Thymus (tissue), 11 donors: Measurements from ENCODE around the gene CENPX. TPM values are rescaled to one million over a fixed set of nuclear protein-coding genes. Genes with fewer than 3 reads are reported as not detected.

ENCODE experiments used
- DNase-seq, 9 donors: peaks; one replicate each; pipeline ENCODE4 v3.0.0-alpha.2; 2013; ENCODE audit warnings: low spot score in 9 of 9, low read depth in 6 of 9, missing footprints in 1 of 9
- H3K27ac ChIP-seq, 2 donors: one replicate each; pipeline ENCODE4 v1.5.1; 2013; ENCODE audit warnings: control low read depth in 1 of 2, low read depth in 1 of 2, low read length in 1 of 2, mild to moderate bottlenecking in 1 of 2, moderate library complexity in 1 of 2
- H3K27me3 ChIP-seq, 2 donors: one replicate each; pipeline ENCODE4 v1.5.1; 2013; ENCODE audit warnings: low read length in 1 of 2; ENCODE audit not compliant: control insufficient read depth in 2 of 2, insufficient read depth in 1 of 2
- H3K36me3 ChIP-seq, 2 donors: one replicate each; pipeline ENCODE4 v1.5.1; 2013; ENCODE audit warnings: low read length in 1 of 2, mild to moderate bottlenecking in 1 of 2, moderate library complexity in 1 of 2; ENCODE audit not compliant: control insufficient read depth in 2 of 2, insufficient read depth in 2 of 2
- H3K4me1 ChIP-seq, 2 donors: one replicate each; pipeline ENCODE4 v1.5.1; 2013; ENCODE audit warnings: low read length in 2 of 2; ENCODE audit not compliant: control insufficient read depth in 2 of 2, insufficient read depth in 2 of 2
- H3K4me3 ChIP-seq, 2 donors: one replicate each; pipeline ENCODE4 v1.5.1; 2013; ENCODE audit warnings: low read length in 2 of 2, control low read depth in 1 of 2, mild to moderate bottlenecking in 1 of 2
- H3K9me3 ChIP-seq, 2 donors: one replicate each; pipeline ENCODE4 v1.5.1; 2013; ENCODE audit warnings: low read length in 1 of 2, mild to moderate bottlenecking in 1 of 2; ENCODE audit not compliant: control insufficient read depth in 2 of 2, insufficient read depth in 1 of 2
- WGBS: extraction: QIAGEN DNeasy Blood & Tissue Kit; methylation state at CpG from one replicate; pipeline ENCODE4 v1.1.7; 2013; 5-methylcytosine and 5-hydroxymethylcytosine counted together
- polyA plus RNA-seq: library from polyadenylated mRNA; stranded (reverse); fragments of 200-250 nt; gene quantifications from one replicate; pipeline ENCODE4 v1.2.3, GENCODE V29; 2013
- total RNA-seq: library from RNA; stranded (reverse); fragments of 120-200 nt; gene quantifications from one replicate; pipeline ENCODE4 v1.2.4, GENCODE V29; 2013
- donor health status: healthy.

The CENPX gene
- total and polyA plus RNA-seq, 2 donors, result 44.5 to 79.7 TPM

DNA sequence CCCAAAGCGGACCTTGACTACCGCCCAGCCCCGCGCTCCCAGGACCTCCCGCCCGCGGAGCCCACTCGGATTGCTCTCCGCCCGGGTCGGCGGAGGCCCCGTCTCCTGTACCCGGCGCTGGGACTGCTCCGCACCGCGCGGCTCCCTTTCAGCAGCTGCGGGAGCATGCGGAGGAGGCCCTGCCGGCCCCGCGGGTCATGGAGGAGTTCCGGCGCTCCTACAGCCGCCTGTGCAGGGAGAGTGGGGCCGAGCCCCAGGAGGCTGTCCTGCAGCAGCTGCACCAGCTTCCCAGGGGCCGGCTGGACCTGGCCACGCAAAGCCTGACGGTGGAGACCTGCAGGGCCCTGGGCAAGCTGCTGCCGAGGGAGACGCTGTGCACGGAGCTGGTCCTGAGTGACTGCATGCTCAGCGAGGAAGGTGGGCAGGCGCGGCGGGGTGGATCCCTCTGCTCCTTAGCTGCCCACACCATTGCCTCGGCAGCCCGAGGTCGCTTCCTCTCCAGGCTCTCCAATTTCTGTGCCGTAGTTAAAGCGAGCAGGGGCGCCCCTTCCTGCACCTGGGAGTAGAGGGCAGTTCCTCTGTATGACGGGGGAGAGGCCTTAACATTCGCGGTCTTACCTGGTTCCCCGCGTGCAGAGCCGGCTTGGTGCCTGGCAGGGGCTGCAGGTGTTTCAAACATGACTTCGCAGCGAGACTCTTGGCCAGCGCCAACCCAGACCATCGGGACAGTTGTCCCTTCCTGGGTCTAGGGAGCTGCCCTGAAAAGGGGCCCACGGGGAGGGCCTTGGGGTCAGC, 966 bp upstream of the CENPX start:
- Histone ChIP-seq H3K36me3 (peaks cover 22 to 23% of the 10 kb centered on the region in 2 donors), H3K4me1 (peaks cover 14 to 35% of the 10 kb centered on the region in 2 donors), H3K27ac (no peak overlapping the region), H3K9me3 (no peaks in the 10 kb centered on the region), H3K27me3 (no peaks in the 10 kb centered on the region), H3K4me3 (peak overlapping the region; percentile 67 to 75)
- WGBS, result 5% methylated on average over 55 of the region's 55 CpGs
- DNase-seq, result peak in 1 of 9 donors; percentile 48

DNA sequence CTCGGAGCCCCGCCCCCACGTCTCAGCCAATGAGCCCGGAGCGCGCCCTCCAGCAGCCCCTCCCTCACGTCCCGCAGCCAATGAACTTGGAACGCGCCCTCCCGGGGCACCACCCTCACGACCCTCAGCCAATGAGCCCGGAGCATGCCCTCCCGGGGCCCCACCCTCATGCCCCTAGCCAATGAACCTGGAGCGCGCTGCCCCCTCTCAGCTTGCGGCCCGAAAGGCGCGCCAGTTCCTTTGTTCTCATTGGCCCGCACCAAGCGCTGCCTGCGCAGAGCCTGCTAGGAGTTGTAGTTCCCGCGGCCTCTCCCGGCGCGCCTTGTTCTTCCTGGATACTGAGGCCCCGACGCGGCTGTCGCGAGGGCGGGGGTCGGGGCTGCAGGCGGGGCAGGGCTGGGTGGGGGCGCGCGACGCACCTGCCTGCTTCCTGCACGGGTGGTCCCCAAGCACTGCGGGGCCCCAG, 336 bp upstream of the CENPX start, which contains the start of gene LRRC45:
LRRC45 (plus strand) TSS at position 325 of the 466 bp plus-strand sequence. CDS start 339 bp downstream, outside the sequence.
- peak within 1 kb of the TSS; percentile 75 to 84 for H3K4me3 ChIP-seq
- no peaks in the 10 kb centered on the region for H3K27me3 ChIP-seq
- H3K36me3 ChIP-seq, result peaks cover 21 to 22% of the 10 kb centered on the region in 2 donors
- H3K4me1 ChIP-seq, result peaks cover 14 to 35% of the 10 kb centered on the region in 2 donors
- H3K9me3 ChIP-seq, result no peaks in the 10 kb centered on the region
- peak; percentile 92 to 100 (median 98) for DNase-seq
- H3K27ac ChIP-seq, result peak within 1 kb of the TSS in 1 of 2 donors; percentile 43
- under 1% methylated on average over 42 of the region's 42 CpGs for WGBS

GRCh38 chr17:82021900-82022309, 773 bp downstream of the CENPX start:
- H3K27me3 ChIP-seq, result no peaks in the 10 kb centered on the region
- H3K4me3 ChIP-seq, result peak overlapping the region; percentile 70 to 84
- peaks cover 0 to 5% of the 10 kb centered on the region in 2 donors for H3K9me3 ChIP-seq
- no peak overlapping the region for H3K27ac ChIP-seq
- 11% methylated on average over 10 of the region's 10 CpGs for WGBS
- peaks cover 15 to 20% of the 10 kb centered on the region in 2 donors for H3K36me3 ChIP-seq
- peaks cover 14 to 35% of the 10 kb centered on the region in 2 donors for H3K4me1 ChIP-seq
- no peak for DNase-seq

DNA sequence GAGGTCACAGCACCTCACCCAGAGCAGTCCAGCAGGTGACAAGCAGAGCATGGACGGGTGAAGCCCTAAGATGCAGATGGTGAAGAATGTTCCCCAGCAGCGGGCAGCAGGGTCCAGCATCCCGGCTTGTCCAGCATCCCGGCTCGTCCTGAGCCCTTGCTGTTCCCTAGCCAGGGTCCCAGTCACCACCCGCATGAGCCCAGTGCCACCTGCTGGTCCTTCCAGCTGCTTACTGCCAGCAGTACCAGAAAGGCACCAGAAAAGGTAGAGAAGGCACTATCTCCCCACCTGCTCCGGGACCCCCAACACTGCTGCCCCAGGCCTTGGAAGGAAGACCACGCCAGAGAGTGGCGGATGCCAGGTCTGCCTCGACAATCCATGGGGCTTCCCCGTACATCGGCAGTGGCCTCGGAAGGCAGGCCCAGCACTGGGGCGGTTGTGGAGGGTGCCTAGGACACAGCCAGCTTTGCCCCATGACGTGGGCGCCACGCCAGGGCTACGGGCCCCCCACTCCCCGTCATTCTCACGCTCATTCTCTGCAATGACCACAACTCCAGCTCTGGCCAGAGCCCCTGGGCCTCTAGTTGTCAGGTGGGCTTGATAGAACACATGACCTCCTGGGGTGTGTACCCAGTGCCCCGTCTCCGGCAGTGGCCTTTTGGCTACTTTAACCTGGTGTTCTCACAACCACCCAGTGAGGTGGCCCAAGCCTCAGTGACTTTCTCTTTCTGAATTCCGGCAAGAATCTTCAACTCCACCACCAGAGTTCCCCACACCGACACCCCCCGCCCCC, 1.4 kb downstream of the CENPX start:
- DNase-seq, result peak in 4 of 9 donors; percentile 37 to 72 (median 58)
- WGBS, result 67% methylated on average over 25 of the region's 25 CpGs
- Histone ChIP-seq H3K36me3 (peaks cover 14 to 20% of the 10 kb centered on the region in 2 donors), H3K4me1 (peaks cover 14 to 35% of the 10 kb centered on the region in 2 donors), H3K27ac (no peak overlapping the region), H3K9me3 (peaks cover 0 to 5% of the 10 kb centered on the region in 2 donors), H3K27me3 (no peaks in the 10 kb centered on the region), H3K4me3 (peak overlapping the region; percentile 70 to 84)

DNA sequence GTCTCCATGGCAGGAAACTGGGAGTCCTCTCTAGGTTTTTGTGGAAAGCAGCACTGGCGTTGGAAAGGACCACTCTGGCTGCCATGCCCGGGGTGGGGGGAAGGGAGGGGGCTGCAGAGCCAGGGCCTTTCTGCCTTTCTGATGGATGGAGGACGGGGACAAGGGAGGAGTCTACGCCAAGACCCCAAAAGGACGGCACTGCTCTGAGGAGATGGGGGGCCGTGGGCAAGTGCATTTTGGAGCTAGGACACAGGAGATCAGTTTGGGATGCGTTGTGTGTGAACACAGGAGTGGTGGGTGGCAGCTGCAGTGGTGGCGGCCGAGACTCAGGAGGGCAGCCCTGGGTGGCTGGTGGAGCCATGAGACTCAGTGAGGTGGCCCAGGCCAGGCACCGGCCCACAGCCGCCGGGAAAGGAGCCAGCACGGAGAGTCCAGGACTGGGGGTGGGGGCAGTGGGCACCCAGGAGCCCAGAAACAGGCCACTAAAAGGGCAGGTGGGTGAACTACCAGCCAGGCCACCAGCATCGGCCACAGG, 2.0 kb downstream of the CENPX start:
- H3K27me3 ChIP-seq, result no peaks in the 10 kb centered on the region
- H3K36me3 ChIP-seq, result peaks cover 10 to 16% of the 10 kb centered on the region in 2 donors
- WGBS, result 96% methylated on average over 14 of the region's 14 CpGs
- no peak overlapping the region for H3K4me3 ChIP-seq
- peaks cover 14 to 35% of the 10 kb centered on the region in 2 donors for H3K4me1 ChIP-seq
- H3K9me3 ChIP-seq, result peaks cover 0 to 5% of the 10 kb centered on the region in 2 donors
- H3K27ac ChIP-seq, result no peak overlapping the region
- no peak for DNase-seq

- WGBS, result 83% methylated on average over 34 of the region's 34 CpGs
Measured at GRCh38 chr17:82019690-82020571, 2.7 kb downstream of the CENPX start.

GRCh38 chr17:82018989-82019689, 3.5 kb downstream of the CENPX start:
- H3K27me3 ChIP-seq, result no peaks in the 10 kb centered on the region
- H3K27ac ChIP-seq, result no peak overlapping the region
- H3K36me3 ChIP-seq, result peaks cover 10 to 16% of the 10 kb centered on the region in 2 donors
- no peak for DNase-seq
- peaks cover 0 to 5% of the 10 kb centered on the region in 2 donors for H3K9me3 ChIP-seq
- H3K4me1 ChIP-seq, result peaks cover 12 to 28% of the 10 kb centered on the region in 2 donors
- H3K4me3 ChIP-seq, result no peak overlapping the region
- 96% methylated on average over 33 of the region's 33 CpGs for WGBS

More at GRCh38 chr17:82019690-82020571, 2.7 kb downstream of the CENPX start:
- H3K36me3 ChIP-seq, result peaks cover 10 to 16% of the 10 kb centered on the region in 2 donors
- peaks cover 14 to 35% of the 10 kb centered on the region in 2 donors for H3K4me1 ChIP-seq
- no peaks in the 10 kb centered on the region for H3K27me3 ChIP-seq
- H3K9me3 ChIP-seq, result peaks cover 0 to 5% of the 10 kb centered on the region in 2 donors
- H3K4me3 ChIP-seq, result no peak overlapping the region
- peak in 3 of 9 donors; percentile 45 to 56 (median 49) for DNase-seq
- H3K27ac ChIP-seq, result no peak overlapping the region
